Central memory CD8-positive, alpha-beta T cell (primary cell): ENCODE data around the gene MPV17L.
"Not testable (repeated sequence)": the region's sequence is repeated elsewhere in the genome, so short reads cannot be mapped to it uniquely, and the experiment has no call there.

Experiments used
- ATAC-seq: fragments of 150-1000 bp; cut with Tn5 transposase; replicated peaks from 2 replicates; pipeline ENCODE4 v1.10.0; 2022; ENCODE audit warnings: mild to moderate bottlenecking, moderate FRiP score, moderate number of reproducible peaks; ENCODE audit not compliant: poor library complexity, severe bottlenecking; ENCODE audit errors: extremely low read depth
- DNase-seq, 2 donors: peaks; one replicate each; pipeline ENCODE4 v3.0.0; 2021; ENCODE audit warnings: low spot score in 2 of 2
- H3K27ac Mint-ChIP-seq: one replicate; pipeline ENCODE4 v1.8.0; 2022; ENCODE audit warnings: low read depth, mild to moderate bottlenecking, moderate library complexity, mixed read lengths
- H3K27me3 Mint-ChIP-seq: one replicate; pipeline ENCODE4 v1.8.0; 2022; ENCODE audit warnings: mixed read lengths
- H3K36me3 Mint-ChIP-seq: one replicate; pipeline ENCODE4 v1.8.0; 2022; ENCODE audit warnings: mild to moderate bottlenecking, moderate library complexity, mixed read lengths; ENCODE audit not compliant: insufficient read depth
- H3K4me1 Mint-ChIP-seq: one replicate; pipeline ENCODE4 v1.8.0; 2022; ENCODE audit warnings: mixed read lengths
- H3K4me3 Mint-ChIP-seq: one replicate; pipeline ENCODE4 v1.8.0; 2022; ENCODE audit warnings: mild to moderate bottlenecking, moderate library complexity, mixed read lengths
- H3K9me3 Mint-ChIP-seq: one replicate; pipeline ENCODE4 v1.8.0; 2022; ENCODE audit warnings: mixed read lengths

Gene MPV17L

DNA sequence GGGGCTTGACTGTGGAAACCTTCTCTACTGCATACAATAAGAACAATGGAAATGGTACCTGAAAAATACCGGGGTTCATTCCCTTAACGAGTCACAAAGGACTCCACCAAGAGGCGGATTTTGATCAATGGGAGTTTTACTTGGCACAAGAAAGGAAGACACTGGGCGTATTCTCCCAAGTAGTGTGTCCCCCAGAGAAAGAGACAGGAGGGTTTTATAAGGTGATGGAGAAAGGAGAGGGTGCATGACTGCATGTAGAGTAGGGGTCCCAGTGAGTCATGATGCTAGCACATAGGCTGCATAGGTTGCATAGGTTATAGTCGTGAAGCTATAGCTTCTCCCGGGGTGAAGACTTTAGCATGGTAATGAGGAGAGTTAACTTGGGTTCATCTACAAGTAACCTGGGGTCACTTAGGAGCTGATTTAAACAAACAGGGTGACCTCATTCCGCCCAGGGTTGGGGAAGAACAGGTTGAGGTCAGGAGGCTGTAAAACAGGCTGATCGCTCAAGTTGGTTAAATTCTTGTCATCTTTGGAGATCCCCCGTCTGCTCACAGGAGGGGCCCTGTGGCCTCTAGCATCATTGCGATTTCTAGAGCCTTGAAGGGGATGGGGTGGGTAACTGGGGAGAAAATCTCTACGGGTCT is 1.5 kb downstream of the MPV17L start:
- DNase-seq (no peak), ATAC-seq (no peak)
- Mint-ChIP-seq H3K4me1 (no peaks in the 10 kb centered on the region), H3K36me3 (no peaks in the 10 kb centered on the region), H3K27ac (no peak overlapping the region), H3K9me3 (no peaks in the 10 kb centered on the region), H3K4me3 (no peak overlapping the region), H3K27me3 (peaks cover 33% of the 10 kb centered on the region)

DNA sequence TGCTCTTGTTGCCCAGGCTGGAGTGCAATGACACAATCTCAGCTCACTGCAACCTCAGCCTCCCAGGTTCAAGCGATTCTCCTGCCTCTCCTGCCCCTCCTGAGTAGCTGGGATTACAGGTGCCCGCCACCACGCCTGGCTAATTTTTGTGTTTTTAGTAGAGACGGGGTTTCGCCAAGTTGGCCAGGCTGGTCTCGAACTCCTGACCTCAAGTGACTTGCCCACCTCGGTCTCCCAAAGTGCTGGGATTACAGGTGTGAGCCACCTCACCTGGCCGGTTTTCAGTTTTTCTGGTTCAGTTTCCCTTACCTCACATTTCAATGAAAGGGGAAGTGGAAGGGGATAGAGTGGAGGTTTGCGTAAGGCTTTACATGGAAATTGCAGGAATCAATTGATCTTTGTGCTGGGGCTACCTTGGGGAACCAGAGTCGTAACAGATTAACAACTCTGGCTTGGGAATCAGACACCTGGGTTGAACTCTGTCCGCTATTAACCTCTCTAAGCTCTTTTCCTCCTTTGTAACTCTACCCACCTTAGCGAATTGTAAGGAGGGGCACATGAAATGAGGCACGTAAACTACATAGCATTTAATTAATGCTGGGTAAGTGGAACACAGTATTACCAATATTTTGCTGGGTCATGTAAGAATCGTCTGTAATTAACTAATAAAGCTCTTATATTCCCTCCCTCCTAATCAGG is 3.2 kb downstream of the MPV17L start:
- no peak for ATAC-seq
- Mint-ChIP-seq H3K27me3 (peaks cover 33% of the 10 kb centered on the region), H3K36me3 (no peaks in the 10 kb centered on the region), H3K4me3 (no peak overlapping the region), H3K9me3 (no peaks in the 10 kb centered on the region), H3K27ac (no peak overlapping the region), H3K4me1 (no peaks in the 10 kb centered on the region)
- no peak for DNase-seq

DNA sequence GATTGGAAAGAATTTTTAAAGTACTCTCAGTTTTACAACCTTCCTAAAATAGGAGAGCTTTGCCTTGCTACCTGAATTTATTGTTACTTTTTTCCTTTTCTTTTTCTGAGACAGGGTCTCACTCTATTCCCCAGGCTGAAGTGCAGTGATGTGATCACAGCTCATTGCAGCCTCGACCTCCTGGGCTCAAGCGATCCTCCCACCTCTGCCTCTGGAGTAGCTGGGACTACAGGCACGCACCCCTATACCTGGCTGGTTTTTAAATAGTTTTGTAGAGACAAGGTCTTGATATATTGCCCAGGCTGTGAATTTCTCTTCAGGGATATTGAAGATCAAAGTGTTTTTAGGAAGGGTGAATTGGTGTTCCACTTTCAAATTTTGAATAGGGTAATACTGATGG is 3.8 kb downstream of the MPV17L start:
- no peaks in the 10 kb centered on the region for H3K36me3 Mint-ChIP-seq
- no peak overlapping the region for H3K4me3 Mint-ChIP-seq
- no peak overlapping the region for H3K27ac Mint-ChIP-seq
- no peak for DNase-seq
- no peak for ATAC-seq
- no peaks in the 10 kb centered on the region for H3K9me3 Mint-ChIP-seq
- H3K4me1 Mint-ChIP-seq, result no peaks in the 10 kb centered on the region
- H3K27me3 Mint-ChIP-seq, result peaks cover 33% of the 10 kb centered on the region

DNA sequence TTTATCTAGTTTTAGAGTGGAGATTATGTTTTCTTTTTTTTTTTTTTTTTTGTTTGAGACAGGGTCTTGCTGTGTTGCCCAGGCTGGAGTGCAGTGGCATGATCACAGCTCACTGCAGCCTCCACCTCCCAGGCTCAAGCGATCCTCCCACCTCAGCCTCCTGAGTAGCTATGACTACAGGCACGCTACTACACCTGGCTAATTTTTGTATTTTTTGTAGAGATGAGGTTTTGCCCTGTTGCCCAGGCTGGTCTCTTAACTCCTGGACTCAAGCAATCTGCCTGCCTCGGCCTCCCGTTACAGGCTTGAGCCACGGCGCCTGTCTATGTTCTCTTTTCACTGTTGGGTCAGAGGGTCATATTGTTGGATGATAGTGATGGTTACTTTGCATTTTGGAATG is 4.8 kb downstream of the MPV17L start:
- H3K36me3 Mint-ChIP-seq, DNase-seq, H3K27ac Mint-ChIP-seq, H3K4me1 Mint-ChIP-seq, H3K9me3 Mint-ChIP-seq, ATAC-seq, H3K4me3 Mint-ChIP-seq: not testable (repeated sequence)
- peaks cover 23% of the 10 kb centered on the region for H3K27me3 Mint-ChIP-seq

DNA sequence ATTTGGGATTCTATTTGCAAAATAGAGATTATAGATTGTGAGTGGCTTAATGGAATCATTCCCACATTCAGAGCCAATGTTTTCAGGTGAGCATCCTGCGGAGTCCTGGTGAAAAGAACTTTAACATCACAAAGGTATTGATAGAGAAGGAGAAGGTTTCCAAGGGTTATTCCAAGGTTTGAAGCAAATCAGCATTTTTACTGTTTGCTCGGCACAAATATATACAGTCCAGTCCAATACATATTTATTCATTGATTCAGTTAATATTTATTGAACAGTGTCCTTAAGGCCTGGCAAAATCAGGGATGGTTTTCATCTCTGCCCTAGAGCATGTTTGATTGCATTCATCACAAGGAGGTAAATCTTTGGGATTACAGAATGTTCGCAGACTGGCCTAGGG is 6.4 kb downstream of the MPV17L start:
- ATAC-seq (no peak), DNase-seq (no peak)
- Mint-ChIP-seq H3K27ac (no peak overlapping the region), H3K4me3 (no peak overlapping the region), H3K36me3 (peaks cover 1% of the 10 kb centered on the region), H3K4me1 (no peaks in the 10 kb centered on the region), H3K27me3 (peaks cover 14% of the 10 kb centered on the region), H3K9me3 (no peaks in the 10 kb centered on the region)

DNA sequence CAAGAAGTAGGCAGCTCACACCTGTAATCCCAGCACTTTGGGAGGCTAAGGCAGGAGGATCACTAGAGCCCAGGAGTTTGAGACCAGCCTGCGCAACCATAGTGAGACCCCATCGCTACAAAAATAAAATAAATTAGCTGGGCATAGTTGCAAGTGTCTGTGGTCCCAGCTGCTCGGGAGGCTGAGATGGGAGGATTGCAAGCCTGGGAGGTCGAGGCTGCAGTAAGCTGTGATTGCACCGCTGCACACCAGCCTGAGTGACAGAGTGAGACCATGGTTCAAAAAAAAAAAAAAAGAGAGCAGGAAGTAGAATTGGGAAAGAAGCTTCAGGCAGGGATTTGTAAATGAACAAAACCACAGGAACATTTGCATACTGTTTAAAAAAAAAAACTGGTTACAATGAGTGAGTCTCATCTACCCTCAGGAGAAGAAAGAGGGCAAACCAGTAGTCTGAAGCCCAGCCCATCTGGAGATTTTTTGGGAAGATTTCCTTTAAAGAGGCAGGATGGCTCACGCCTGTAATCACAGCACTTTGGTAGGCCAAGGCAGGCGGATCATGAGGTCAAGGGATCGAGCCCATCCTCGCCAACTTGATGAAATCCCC is 7.9 kb downstream of the MPV17L start:
- no peak overlapping the region for H3K27ac Mint-ChIP-seq
- DNase-seq (no peak), ATAC-seq (no peak)
- peaks cover 1% of the 10 kb centered on the region for H3K36me3 Mint-ChIP-seq
- H3K4me1 Mint-ChIP-seq, result no peaks in the 10 kb centered on the region
- H3K9me3 Mint-ChIP-seq, result no peaks in the 10 kb centered on the region
- H3K4me3 Mint-ChIP-seq, result no peak overlapping the region
- peaks cover 9% of the 10 kb centered on the region for H3K27me3 Mint-ChIP-seq

DNA sequence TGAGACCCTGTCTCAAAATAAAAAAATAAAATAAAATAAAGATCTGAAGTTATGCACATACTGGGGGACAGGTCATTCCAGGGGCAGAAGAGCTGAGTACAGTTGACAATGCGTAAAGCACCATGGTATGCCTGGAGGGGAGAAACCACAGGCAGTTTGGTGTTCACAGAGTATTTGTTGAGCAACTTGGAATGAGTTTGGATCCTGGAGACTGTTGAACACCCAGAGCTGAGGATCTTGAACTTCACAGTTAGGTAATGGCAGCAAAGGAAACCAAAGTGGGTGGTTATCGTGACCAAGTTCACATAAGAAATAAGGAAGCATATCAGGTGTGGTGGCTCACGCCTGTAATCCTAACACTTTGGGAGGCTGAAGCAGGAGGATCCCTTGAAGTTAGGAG is 8.5 kb downstream of the MPV17L start:
- not testable (repeated sequence) for H3K4me3 Mint-ChIP-seq, ATAC-seq, H3K36me3 Mint-ChIP-seq, H3K27me3 Mint-ChIP-seq, H3K4me1 Mint-ChIP-seq, DNase-seq, H3K9me3 Mint-ChIP-seq, H3K27ac Mint-ChIP-seq

DNA sequence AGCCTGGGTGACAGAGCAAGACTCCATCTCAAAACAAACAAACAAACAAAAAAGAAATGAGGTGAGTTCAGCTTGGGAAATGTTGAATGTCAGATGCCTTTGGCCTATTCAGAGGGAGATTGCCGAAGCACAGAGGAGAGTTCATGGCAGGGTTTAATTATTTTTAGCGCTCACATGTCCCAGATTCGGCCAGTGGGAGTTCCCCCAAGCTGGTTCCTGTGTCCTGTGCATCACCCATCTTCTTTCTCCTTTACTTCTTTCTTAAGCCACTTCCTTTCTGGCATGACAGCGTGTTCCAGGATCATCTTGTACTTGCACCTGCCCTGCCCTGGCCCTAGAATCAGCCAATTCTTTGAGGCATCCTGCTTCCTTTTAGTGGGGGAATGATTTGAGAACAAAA is 9.2 kb downstream of the MPV17L start:
- no peak overlapping the region for H3K27ac Mint-ChIP-seq
- ATAC-seq, result no peak
- no peaks in the 10 kb centered on the region for H3K4me1 Mint-ChIP-seq
- H3K27me3 Mint-ChIP-seq, result no peaks in the 10 kb centered on the region
- DNase-seq, result no peak
- H3K36me3 Mint-ChIP-seq, result peaks cover 1% of the 10 kb centered on the region
- no peak overlapping the region for H3K4me3 Mint-ChIP-seq
- no peaks in the 10 kb centered on the region for H3K9me3 Mint-ChIP-seq

DNA sequence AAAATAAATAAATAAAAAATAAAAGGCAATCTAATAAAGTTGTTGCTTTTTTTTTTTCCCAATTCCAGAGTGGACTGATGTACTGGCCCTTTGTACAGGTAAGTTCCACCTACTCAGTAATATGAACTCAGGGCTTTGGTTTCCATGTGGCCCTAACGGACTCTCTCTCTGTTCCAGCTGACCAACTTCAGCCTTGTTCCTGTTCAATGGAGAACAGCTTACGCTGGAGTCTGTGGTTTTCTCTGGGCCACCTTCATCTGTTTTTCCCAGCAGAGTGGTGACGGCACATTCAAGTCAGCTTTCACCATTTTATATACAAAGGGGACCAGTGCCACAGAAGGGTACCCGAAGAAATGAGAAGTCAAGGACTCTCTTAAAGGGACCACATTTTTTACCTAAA is 12.2 kb downstream of the MPV17L start:
- H3K27ac Mint-ChIP-seq, H3K36me3 Mint-ChIP-seq, H3K9me3 Mint-ChIP-seq, DNase-seq, H3K4me1 Mint-ChIP-seq, H3K27me3 Mint-ChIP-seq, H3K4me3 Mint-ChIP-seq, ATAC-seq: not testable (repeated sequence)

DNA sequence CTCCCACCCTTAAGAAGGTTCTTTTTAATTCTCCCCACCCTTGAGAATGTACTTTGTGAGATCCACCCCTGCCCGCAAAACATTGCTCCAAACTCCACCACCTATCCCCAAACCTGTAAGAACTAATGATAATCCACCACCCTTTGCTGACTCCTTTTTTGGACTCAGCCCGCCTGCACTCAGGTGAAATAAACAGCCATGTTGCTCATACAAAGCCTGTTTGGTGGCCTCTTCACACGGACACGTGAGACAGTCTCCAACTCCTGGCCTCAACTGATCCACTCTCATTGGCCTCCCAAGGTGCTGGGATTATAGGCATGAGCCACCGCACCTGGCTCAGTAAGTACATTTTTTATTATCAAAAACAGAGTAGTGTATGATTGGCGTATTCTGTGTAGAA is 13.9 kb downstream of the MPV17L start:
- H3K36me3 Mint-ChIP-seq, H3K27me3 Mint-ChIP-seq: not testable (repeated sequence)

DNA sequence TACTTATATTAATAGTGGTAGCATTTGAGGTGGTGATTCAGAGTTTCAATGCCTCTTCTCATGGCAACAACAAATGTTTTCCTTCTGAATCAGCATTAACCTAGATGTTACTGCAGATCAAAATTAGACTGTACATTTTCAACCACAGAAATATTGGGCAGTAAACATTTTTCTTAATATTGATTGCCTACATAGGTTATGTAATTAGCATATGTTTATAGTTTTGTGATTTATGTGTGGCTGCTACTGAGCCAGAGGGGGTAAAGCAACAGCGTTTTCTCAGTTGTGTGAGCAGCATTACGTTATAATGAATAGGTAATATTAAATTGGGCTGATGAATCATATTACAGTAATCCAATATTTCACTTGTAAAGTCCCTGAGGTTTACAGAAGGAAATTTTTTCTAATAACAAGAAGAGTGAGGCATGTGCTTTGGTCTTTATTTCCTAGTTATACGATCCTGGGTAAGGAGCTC is 20.0 kb downstream of the MPV17L start:
- Mint-ChIP-seq H3K4me3 (no peak overlapping the region), H3K9me3 (no peaks in the 10 kb centered on the region), H3K4me1 (no peaks in the 10 kb centered on the region), H3K27me3 (no peaks in the 10 kb centered on the region), H3K36me3 (no peaks in the 10 kb centered on the region), H3K27ac (no peak overlapping the region)
- DNase-seq, result no peak
- ATAC-seq, result no peak

More for the DNA sequence above, 13.9 kb downstream of the MPV17L start:
- DNase-seq, H3K4me1 Mint-ChIP-seq, ATAC-seq, H3K4me3 Mint-ChIP-seq, H3K27ac Mint-ChIP-seq, H3K9me3 Mint-ChIP-seq: not testable (repeated sequence)

DNA sequence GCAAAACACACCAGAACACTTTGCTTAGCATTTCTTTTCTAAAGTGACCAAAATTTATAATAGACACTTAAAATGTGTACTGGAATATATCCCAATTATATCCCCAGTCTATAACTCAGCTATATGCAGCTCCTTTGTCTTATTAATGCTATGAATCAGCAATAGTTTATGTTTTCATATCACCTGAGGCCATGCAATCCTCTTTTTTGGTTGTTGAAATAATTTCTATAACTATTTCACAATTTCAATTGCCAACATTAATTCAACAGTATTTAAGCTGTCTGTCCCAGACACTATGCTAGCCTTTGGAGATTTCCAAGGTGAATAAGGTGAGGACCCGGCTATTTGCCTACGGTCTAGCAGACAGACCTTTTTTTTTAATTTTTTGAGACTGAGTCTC is 21.6 kb downstream of the MPV17L start:
- Mint-ChIP-seq H3K36me3 (no peaks in the 10 kb centered on the region), H3K27me3 (peaks cover 12% of the 10 kb centered on the region), H3K27ac (no peak overlapping the region), H3K4me3 (no peak overlapping the region), H3K4me1 (no peaks in the 10 kb centered on the region), H3K9me3 (no peaks in the 10 kb centered on the region)
- DNase-seq (no peak), ATAC-seq (no peak)

DNA sequence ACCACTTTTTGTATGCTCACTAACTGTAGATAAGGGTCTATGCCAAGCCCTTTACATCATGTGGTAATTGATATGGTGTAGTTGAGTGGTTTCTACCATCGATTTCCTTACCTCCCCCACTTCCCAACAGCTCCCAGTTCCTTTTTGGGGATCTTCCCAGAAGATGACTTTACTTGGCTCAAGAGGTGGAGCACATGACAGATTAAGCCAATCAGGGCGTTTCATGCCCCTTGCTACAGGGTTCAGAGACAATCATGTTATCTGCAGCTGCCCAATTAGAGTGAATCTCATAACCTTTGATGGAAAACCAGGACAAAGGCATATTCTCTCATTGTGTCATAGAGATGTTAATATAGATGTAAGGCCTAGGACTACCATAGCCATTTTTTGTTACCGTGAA is 22.7 kb downstream of the MPV17L start:
- DNase-seq, result no peak
- Mint-ChIP-seq H3K4me3 (no peak overlapping the region), H3K9me3 (no peaks in the 10 kb centered on the region), H3K36me3 (no peaks in the 10 kb centered on the region), H3K27ac (no peak overlapping the region), H3K4me1 (no peaks in the 10 kb centered on the region), H3K27me3 (peaks cover 22% of the 10 kb centered on the region)
- ATAC-seq, result no peak
